Measurements from ENCODE around the gene SLCO1A2.

- TF ChIP-seq EZH2 (IDR thresholded peaks at IDR 0.05; ENCODE audit: low read depth) (no peak), CTCF (conservative IDR thresholded peaks at IDR 0.05) (no peak)
Observed at GRCh38 chr12:21384261-21384660, 49.5 kb upstream of the SLCO1A2 start.
